Posterior cingulate gyrus (tissue), 11 donors: ENCODE measurements around the gene TMPRSS5.
A peak's percentile ranks its signal among the peaks of the same experiment; 100 is the strongest.
"Not testable (repeated sequence)": the region's sequence is repeated elsewhere in the genome, so short reads cannot be mapped to it uniquely, and the experiment has no call there.

ENCODE experiments used
- DNase-seq, 10 donors: peaks; one replicate each; pipeline versions ENCODE4 v3.0.0 to v3.0.0-alpha.2; 2020 to 2021; ENCODE audit warnings: mixed read lengths in 3 of 10
- intact Hi-C: fragments of 100-400 bp; cut with DNase I; formaldehyde crosslinking; loops from one replicate; pipeline ENCODE4 v1.15.1; 2023

TMPRSS5 gene

GRCh38 chr11:113705871-113706655 is at the start of gene TMPRSS5:
TMPRSS5 (minus strand) TSS chr11:113706308; CDS start chr11:113706224, 84 bp downstream.
- intact Hi-C loops = no loop called here
- peak; percentile 74 to 97 (median 84) for DNase-seq

- intact Hi-C loops = no loop called here
- no peak for DNase-seq
These were observed 46.8 kb upstream of the TMPRSS5 start for GRCh38 chr11:113752932-113753331.

- intact Hi-C loops = loop anchor here (10.0 kb wide), 1 partner anchor 202 kb away; no protein-coding TSS in a partner anchor
- DNase-seq = no peak
These were observed 30.2 kb upstream of the TMPRSS5 start for GRCh38 chr11:113736323-113736722.

- intact Hi-C loops = loop anchor here (10.0 kb wide), 1 partner anchor 197 kb away; no protein-coding TSS in a partner anchor
These were observed 26.0 kb upstream of the TMPRSS5 start for GRCh38 chr11:113732092-113732491.

GRCh38 chr11:113730887-113731726 is 25.0 kb upstream of the TMPRSS5 start:
- intact Hi-C loops = loop anchor here (1.0 to 10.0 kb wide), 2 partner anchors 196 to 426 kb away; no protein-coding TSS in a partner anchor
- peak in 6 of 10 donors; percentile 24 to 86 (median 53) for DNase-seq

More at GRCh38 chr11:113732092-113732491, 26.0 kb upstream of the TMPRSS5 start:
- DNase-seq = no peak

GRCh38 chr11:113729456-113729855 is 23.3 kb upstream of the TMPRSS5 start:
- intact Hi-C loops = no loop called here
- DNase-seq = no peak

- intact Hi-C loops = no loop called here
- DNase-seq = no peak
These were observed 22.7 kb upstream of the TMPRSS5 start for GRCh38 chr11:113728814-113729213.

- intact Hi-C loops = no loop called here
- no peak for DNase-seq
These were observed 19.8 kb upstream of the TMPRSS5 start for GRCh38 chr11:113725913-113726312.

GRCh38 chr11:113725407-113725806 is 19.3 kb upstream of the TMPRSS5 start:
- intact Hi-C loops = no loop called here
- DNase-seq = no peak

- intact Hi-C loops = no loop called here
- DNase-seq = no peak
These were observed 18.7 kb upstream of the TMPRSS5 start for GRCh38 chr11:113724778-113725177.

- DNase-seq = no peak
- intact Hi-C loops = no loop called here
These were observed 17.7 kb upstream of the TMPRSS5 start for GRCh38 chr11:113723787-113724186.

- intact Hi-C loops = no loop called here
- no peak for DNase-seq
These were observed 16.8 kb upstream of the TMPRSS5 start for GRCh38 chr11:113722934-113723333.

- intact Hi-C loops = no loop called here
- DNase-seq = peak in 7 of 10 donors; percentile 40 to 86 (median 56)
These were observed 16.1 kb upstream of the TMPRSS5 start for GRCh38 chr11:113722221-113722620.

GRCh38 chr11:113721462-113722066 is 15.5 kb upstream of the TMPRSS5 start:
- intact Hi-C loops = no loop called here
- DNase-seq = no peak

- intact Hi-C loops, DNase-seq: not testable (repeated sequence)
These were observed 14.4 kb upstream of the TMPRSS5 start for GRCh38 chr11:113720478-113720877.

- intact Hi-C loops = no loop called here
- peak in 2 of 10 donors; percentile 26 to 39 for DNase-seq
These were observed 9.9 kb upstream of the TMPRSS5 start for GRCh38 chr11:113715882-113716625.

- no peak for DNase-seq
- intact Hi-C loops = no loop called here
These were observed 9.2 kb upstream of the TMPRSS5 start for GRCh38 chr11:113715273-113715672.

- no peak for DNase-seq
- intact Hi-C loops = no loop called here
These were observed 4.9 kb upstream of the TMPRSS5 start for GRCh38 chr11:113710989-113711388.

GRCh38 chr11:113703551-113703950 is 2.6 kb downstream of the TMPRSS5 start:
- intact Hi-C loops, DNase-seq: not testable (repeated sequence)

GRCh38 chr11:113701491-113701890 is 4.6 kb downstream of the TMPRSS5 start:
- intact Hi-C loops = no loop called here
- DNase-seq = no peak
